ENCODE results near the gene ITPR1.

- no peak for TF ChIP-seq POLR2AphosphoS5 (IDR thresholded peaks at IDR 0.05; ENCODE audit: borderline replicate concordance, low read depth, low read length)
- no peak for TF ChIP-seq EZH2 (IDR thresholded peaks at IDR 0.05)
- TF ChIP-seq FOXP2 (optimal IDR thresholded peaks at IDR 0.05; ENCODE audit: control extremely low read depth, extremely low read length, insufficient read depth) = no peak
Observed at GRCh38 chr3:4716266-4716665, 223.1 kb downstream of the ITPR1 start.

Data from SK-N-MC (cell line).